Activated CD4-positive, alpha-beta T cell treated with anti-CD3 and anti-CD28 coated beads, Interleukin-2, Interleukin-4, amounts not matched to agents 100 ng/mL and 50 ng/mL, durations not matched to agents 16 hours and 8 hours (primary cell): ENCODE measurements around the gene PMS2.
A peak's percentile ranks its signal among the peaks of the same experiment; 100 is the strongest.
"Not testable (repeated sequence)": the region's sequence is repeated elsewhere in the genome, so short reads cannot be mapped to it uniquely, and the experiment has no call there.

Experiments
- DNase-seq: peaks from one replicate; pipeline ENCODE4 v3.0.0-alpha.2; 2020; ENCODE audit warnings: low spot score

Gene PMS2

DNA sequence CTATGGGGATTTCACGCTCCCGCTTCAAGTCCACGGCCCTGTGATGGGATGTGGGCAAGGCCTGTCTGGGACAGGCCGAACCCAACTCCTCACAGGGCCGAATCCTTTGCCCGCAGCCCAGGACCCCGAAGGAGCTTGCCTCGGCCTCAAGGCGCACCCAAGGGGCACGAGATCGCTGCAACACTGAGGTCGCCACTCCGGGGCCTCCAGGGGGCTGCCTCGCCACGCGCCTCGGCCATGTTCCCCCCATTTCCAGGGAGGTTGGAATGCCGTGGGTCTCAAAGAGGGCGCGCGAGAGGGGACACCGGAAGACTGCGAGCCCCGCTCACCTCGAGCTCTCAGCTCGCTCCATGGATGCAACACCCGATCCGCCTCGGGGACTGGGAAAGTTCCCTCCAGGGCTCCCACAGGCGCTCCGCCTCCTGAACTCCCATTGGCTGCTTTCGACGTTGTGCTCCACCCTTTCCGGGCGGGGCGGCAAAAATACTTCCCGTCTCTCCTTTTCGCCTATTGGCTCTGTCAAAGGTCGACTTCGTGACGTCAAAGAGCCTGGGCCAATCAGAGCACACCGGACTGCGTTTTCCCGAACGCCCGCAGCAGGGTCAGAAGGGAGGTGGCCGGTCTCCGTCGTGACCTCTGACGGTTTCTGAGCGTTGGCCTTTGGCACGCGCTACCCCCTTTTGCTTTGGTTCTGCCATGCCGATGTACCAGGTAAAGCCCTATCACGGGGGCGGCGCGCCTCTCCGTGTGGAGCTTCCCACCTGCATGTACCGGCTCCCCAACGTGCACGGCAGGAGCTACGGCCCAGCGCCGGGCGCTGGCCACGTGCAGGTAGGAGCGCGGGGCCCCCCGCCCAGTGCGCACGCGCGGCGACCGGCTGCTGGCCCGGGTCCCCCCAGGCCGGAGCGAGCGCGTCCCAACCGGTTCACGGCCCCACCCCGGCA, at the start of gene PMS2, which contains the start of gene AIMP2:
TSS of gene PMS2 (minus strand) at position 382 of the 944 bp plus-strand sequence. CDS start at position 352, 30 bp downstream.
TSS of gene AIMP2 (plus strand) at position 605 of the 944 bp plus-strand sequence. CDS start at position 697, 92 bp downstream.
- DNase-seq: peak; percentile 99

DNA sequence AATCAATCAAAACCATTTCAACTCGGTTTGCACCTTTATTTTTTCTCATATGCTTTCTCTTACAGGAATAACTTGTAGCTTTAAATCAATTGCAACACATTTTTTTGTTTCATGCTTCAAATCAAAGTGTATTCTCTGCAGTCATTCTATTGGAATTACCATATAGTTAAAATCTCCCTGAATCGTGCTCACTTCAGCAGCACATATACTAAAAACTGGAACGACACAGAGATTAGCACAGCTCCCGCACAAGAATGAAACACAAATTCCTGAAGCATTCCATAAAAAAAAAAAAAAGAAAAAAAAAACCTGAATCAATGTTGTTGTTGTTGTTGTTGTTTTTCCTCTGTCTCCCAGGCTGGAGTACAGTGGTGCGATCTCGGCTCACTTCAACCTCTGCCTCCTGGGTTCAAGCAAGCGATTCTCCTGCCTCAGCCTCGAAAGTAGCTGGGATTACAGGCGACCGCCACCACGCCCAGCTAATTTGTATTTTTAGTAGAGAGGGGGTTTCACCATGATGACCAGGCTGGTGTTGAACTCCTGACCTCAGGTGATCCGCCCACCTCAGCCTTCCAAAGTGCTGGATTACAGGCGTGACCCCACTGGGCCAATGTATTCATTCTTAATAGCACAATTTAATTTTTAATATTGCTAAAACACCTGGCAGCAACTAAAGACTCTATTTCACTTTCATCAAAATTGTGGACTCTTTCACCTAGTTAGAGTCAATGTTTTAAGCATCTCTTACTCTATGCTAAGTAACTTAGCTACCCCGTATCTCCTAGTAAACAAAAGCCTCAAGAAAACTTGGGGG, 48.7 kb upstream of the PMS2 start:
- no peak for DNase-seq

DNA sequence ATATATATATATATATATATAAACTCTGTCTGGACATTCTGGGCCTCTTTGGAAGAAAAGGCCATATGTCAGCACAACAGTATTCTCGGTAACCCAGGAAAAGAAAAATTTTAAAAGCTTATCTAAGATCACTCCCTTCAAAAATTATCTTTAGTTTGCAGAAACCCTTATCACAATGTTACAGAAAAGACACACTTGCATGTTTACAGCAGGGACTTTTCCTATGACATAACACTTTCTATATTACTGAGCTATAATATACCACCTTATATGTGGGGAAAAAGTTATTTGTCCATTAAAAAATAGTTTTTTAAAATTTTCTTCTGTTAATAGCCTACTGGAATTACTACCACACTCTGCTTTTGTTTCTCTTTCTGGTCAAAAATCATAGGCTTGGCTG, 47.8 kb upstream of the PMS2 start:
- DNase-seq: peak; percentile 11

- not testable (repeated sequence) for DNase-seq
Observed at GRCh38 chr7:6051185-6051584, 42.3 kb upstream of the PMS2 start.

- no peak for DNase-seq
Observed at GRCh38 chr7:6049780-6050179, 40.9 kb upstream of the PMS2 start.

DNA sequence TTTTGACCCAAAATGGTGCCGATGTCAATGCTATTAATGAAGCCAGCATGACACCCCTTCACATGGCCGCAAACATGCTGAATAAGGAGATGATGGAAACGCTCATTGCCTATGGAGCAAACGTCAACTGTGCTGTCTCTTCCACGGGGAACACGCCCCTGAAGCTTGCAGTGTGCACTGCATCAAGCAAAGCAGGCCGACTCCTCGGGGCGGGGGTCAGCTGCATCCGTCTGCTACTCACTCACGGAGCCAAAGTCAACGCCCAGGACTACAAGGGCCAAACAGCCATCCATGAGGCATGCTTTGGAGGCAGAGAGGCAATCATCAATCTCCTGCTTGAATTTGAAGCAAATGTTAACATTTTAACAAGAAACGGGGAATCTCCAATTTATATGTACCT, 26.8 kb upstream of the PMS2 start:
- DNase-seq: no peak

DNA sequence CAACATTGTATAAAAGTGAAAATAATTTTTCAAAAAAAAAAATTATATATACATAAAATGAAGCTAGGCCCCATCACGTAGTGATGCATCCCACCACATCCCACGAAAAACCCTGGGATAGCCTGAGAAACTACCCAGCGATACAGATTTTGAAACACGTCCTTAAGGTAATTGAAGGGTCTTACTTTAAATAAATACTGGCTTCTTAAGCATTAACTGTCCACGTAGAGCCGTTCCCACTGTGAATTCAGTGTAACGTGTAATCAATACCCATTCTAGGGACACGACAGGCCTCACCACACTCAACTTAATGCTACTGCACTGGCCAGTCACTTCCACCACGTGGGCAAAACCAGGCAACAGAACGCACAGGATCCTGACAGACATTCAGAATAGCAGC, 26.3 kb upstream of the PMS2 start:
- DNase-seq: no peak

DNA sequence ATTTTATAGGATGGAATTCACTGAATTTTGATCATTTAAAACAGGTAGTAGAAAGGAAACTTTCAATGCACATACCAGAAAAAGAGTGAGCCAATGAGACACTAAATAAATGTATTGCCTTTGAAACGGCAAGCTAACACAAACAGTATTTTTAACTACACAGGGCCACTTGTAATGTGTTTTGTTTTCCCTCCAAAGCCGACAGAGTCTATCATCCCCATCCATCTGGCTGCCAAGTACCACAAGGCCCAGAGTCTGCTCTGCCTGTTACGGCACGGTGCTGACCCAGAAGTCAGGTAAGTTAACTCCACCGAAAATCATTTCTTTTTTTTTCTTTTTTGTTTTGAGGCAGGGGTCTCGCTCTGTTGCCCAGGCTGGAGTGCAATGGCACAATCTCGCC, 23.8 kb upstream of the PMS2 start:
- no peak for DNase-seq

GRCh38 chr7:6032167-6032566, 23.3 kb upstream of the PMS2 start:
- no peak for DNase-seq

- DNase-seq: no peak
Observed at GRCh38 chr7:6031567-6031966, 22.7 kb upstream of the PMS2 start.

DNA sequence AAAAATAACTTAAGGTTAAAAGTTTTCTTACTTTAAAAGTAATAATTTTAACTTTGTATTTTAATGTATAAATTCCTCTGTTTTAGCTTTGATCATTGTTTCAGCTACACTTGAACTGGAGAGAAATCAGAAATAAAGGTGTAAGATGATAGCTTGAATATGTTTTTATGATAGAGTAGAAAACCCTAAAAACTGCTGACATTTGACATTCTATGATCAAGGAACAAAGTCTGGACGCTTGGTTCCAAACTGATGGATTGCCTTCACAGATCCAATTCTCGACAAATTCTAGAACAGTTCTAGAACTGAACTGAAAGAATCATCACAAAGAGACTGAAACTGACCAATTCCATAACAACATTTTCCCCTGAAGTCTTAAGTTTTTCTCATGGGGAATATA, 22.1 kb upstream of the PMS2 start, which contains the start of gene ANKRD61:
TSS of gene ANKRD61 (plus strand) at position 389 of the 400 bp plus-strand sequence. CDS start at position 389, 0 bp downstream.
- no peak for DNase-seq

- no peak for DNase-seq
Observed at GRCh38 chr7:6028563-6028962, 19.7 kb upstream of the PMS2 start.

- no peak for DNase-seq
Observed at GRCh38 chr7:6027806-6028365, 19.0 kb upstream of the PMS2 start.

- no peak for DNase-seq
Observed at GRCh38 chr7:6026820-6027311, 18.0 kb upstream of the PMS2 start.

- peak; percentile 51 for DNase-seq
Observed at GRCh38 chr7:6026011-6026819, 17.4 kb upstream of the PMS2 start.

- DNase-seq: no peak
Observed at GRCh38 chr7:6023974-6024435, 15.2 kb upstream of the PMS2 start.

DNA sequence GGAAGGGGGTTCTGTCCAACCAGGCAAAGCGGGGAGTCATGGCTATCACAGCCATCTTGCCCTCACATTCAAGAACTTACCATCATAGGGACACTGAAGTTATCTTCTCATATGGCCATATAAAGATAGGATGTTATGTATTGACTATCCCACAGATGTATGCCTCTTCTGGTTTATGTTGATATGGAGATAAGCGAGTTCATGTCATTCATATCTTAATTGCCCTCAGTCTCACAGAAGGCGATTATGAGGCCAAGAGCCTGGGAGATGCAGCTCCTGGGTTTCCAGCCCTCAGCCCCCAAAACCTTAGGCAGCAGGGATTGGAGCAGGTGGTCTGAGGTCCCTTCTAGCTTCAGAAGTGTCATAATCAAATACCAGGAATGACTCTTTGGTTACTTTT, 13.9 kb upstream of the PMS2 start:
- no peak for DNase-seq

GRCh38 chr7:6020371-6021286, 11.8 kb upstream of the PMS2 start:
- no peak for DNase-seq

DNA sequence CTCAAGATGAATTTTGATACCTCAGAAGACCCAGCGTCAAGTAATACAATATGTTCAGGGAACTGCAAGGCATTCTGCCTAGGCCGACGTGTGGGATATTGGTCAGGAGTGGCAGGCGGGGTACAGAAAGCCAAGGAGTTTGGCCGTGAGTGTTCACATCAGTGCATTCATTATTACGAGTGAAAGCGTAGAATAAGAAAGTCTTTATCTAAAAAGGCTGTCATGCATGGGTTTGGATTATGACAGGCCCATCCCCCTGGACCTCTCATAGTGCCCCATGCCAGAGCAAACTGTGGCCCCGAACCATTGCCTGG, 7.8 kb upstream of the PMS2 start:
- no peak for DNase-seq

- DNase-seq: peak; percentile 42
Observed at GRCh38 chr7:6015917-6016652, 7.2 kb upstream of the PMS2 start.
